Measurements from ENCODE around the gene ARMS2. TPM values are rescaled to one million over a fixed set of nuclear protein-coding genes. Genes with fewer than 3 reads are reported as not detected.

Gene ARMS2
- total and polyA plus RNA-seq, 2 experiments from 2014 or later = not detected

GRCh38 chr10:122499012-122499411 lies 44.6 kb downstream of the ARMS2 start (continued):
- TF ChIP-seq ZNF462 (CRISPR knock-in tag; IDR thresholded peaks at IDR 0.05) (no peak), STAT1 (IDR thresholded peaks at IDR 0.05; ENCODE audit: unreplicated experiment) (no peak)

GRCh38 chr10:122499491-122499941 lies 45.1 kb downstream of the ARMS2 start:
- H4K20me1 ChIP-seq (replicated peaks; ENCODE audit: insufficient read depth) = no peaks in the 10 kb centered on the region
- peaks cover 4% of the 10 kb centered on the region; the same call in 2 of the 3 replicates for H3K4me1 Mint-ChIP-seq
- no peak overlapping the region for H3K4me2 ChIP-seq
- no peak for TF ChIP-seq ZNF331 (CRISPR knock-in tag; IDR thresholded peaks at IDR 0.05; ENCODE audit: low read depth)
- TF ChIP-seq ZNF462 (CRISPR knock-in tag; IDR thresholded peaks at IDR 0.05) = no peak
- no peak for TF ChIP-seq NANOG (IDR thresholded peaks at IDR 0.05; ENCODE audit: borderline replicate concordance)
- TF ChIP-seq EZH2phosphoT487 (IDR thresholded peaks at IDR 0.05; ENCODE audit: unreplicated experiment) = no peak
- TF ChIP-seq POLR2AphosphoS5 (IDR thresholded peaks at IDR 0.05; ENCODE audit: low read depth) = no peak
- no peak for TF ChIP-seq CTCF (conservative IDR thresholded peaks at IDR 0.05; ENCODE audit: low read depth in 2 of 2)
- TF ChIP-seq EZH2 (IDR thresholded peaks at IDR 0.05; ENCODE audit: low read depth, unreplicated experiment) = no peak
- TF ChIP-seq STAT1 (IDR thresholded peaks at IDR 0.05; ENCODE audit: unreplicated experiment) = no peak

More at GRCh38 chr10:122499491-122499941, 45.1 kb downstream of the ARMS2 start:
- 0 out of 2 replicates have a peak, but pooled peaks cover 4% of the 10 kb centered on the region for H3K4me1 ChIP-seq (ENCODE audit: insufficient read depth)
- H3K9me2 ChIP-seq (ENCODE audit: insufficient read depth) = no peaks in the 10 kb centered on the region
- H3K36me3 ChIP-seq (ENCODE audit: insufficient read depth) = no peaks in the 10 kb centered on the region
- Mint-ChIP-seq H3K27me3 (ENCODE audit: insufficient read depth, low read depth, poor library complexity) (peaks cover 2% of the 10 kb centered on the region), H3K4me3 (no peak overlapping the region), H3K27ac (no peak overlapping the region), H3K9me3 (no peaks in the 10 kb centered on the region), H3K36me3 (ENCODE audit: low read depth) (no peaks in the 10 kb centered on the region)
- no peak overlapping the region for H3K4me3 ChIP-seq
- no peak for DNase-seq (ENCODE audit: low spot score)
- H3K27ac ChIP-seq (ENCODE audit: low read depth) = no peak overlapping the region
- H3F3A ChIP-seq (replicated peaks; ENCODE audit: low read depth) = no peaks in the 10 kb centered on the region
- no peaks in the 10 kb centered on the region for H3K79me2 ChIP-seq (replicated peaks; ENCODE audit: insufficient read depth)
- H3K27me3 ChIP-seq (ENCODE audit: insufficient read depth) = no peaks in the 10 kb centered on the region
- ATAC-seq = no peak
- no peak overlapping the region for H2AFZ ChIP-seq

Measured in GM23338 (cell line).